Kidney (tissue), 14 donors: ENCODE data around the gene OR51I1. TPM values are rescaled to one million over a fixed set of nuclear protein-coding genes. Genes with fewer than 3 reads are reported as not detected.

Experiments
- DNase-seq, 5 donors: peaks; one replicate each; pipeline ENCODE4 v3.0.0-alpha.2; 2013 to 2020
- FAIRE-seq: peaks from 2 replicates; lab custom pipeline; 2012; peaks lifted over from hg19 to GRCh38; lab: Jason Lieb, UNC
- H3K27ac ChIP-seq, 2 donors: one replicate each; pipeline ENCODE4 v1.7.0; 2013; ENCODE audit warnings: low read depth in 2 of 2, low read length in 2 of 2, inconsistent platforms in 1 of 2
- H3K27me3 ChIP-seq: one replicate; pipeline ENCODE4 v1.7.1; 2013; ENCODE audit warnings: low read length, inconsistent platforms; ENCODE audit not compliant: control insufficient read depth, insufficient read depth
- H3K36me3 ChIP-seq, 3 donors: one replicate each; pipeline versions ENCODE4 v1.7.0 to v1.7.1; 2013; ENCODE audit warnings: low read length in 3 of 3, control low read depth in 1 of 3, inconsistent platforms in 1 of 3; ENCODE audit not compliant: insufficient read depth in 3 of 3, control insufficient read depth in 2 of 3
- H3K4me1 ChIP-seq, 3 donors: one replicate each; pipeline versions ENCODE4 v1.7.0 to v1.7.1; 2013; ENCODE audit warnings: low read length in 3 of 3, inconsistent platforms in 1 of 3, low read depth in 1 of 3; ENCODE audit not compliant: control insufficient read depth in 2 of 3, insufficient read depth in 2 of 3
- H3K4me3 ChIP-seq, 3 donors: one replicate each; pipeline versions ENCODE4 v1.7.0 to v1.8.1; 2013; ENCODE audit warnings: low read length in 3 of 3, control low read depth in 1 of 3, inconsistent platforms in 1 of 3
- H3K9ac ChIP-seq, 3 donors: one replicate each; pipeline versions ENCODE4 v1.7.0 to v1.7.1; 2013; ENCODE audit warnings: low read length in 3 of 3, control low read depth in 1 of 3, inconsistent platforms in 1 of 3
- H3K9me3 ChIP-seq, 3 donors: one replicate each; pipeline versions ENCODE4 v1.7.0 to v1.7.1; 2013; ENCODE audit warnings: low read length in 3 of 3, control low read depth in 1 of 3, inconsistent platforms in 1 of 3; ENCODE audit not compliant: control insufficient read depth in 2 of 3, insufficient read depth in 1 of 3
- intact Hi-C: fragments of 100-400 bp; cut with DNase I; formaldehyde crosslinking; loops from one replicate; pipeline ENCODE4 v1.11.1; 2022
- polyA plus RNA-seq: library from polyadenylated mRNA; stranded (reverse); fragments of 350-450 nt; fragmentation: Illumina TruSeq; extraction: RNeasy Lipid Tissue Mini Kit (QIAGEN cat#74804); gene quantifications from one replicate; pipeline ENCODE4 v1.2.3, GENCODE V29; 2014; ENCODE audit warnings: low read depth, low replicate concordance; ENCODE audit not compliant: insufficient read depth
- total RNA-seq: library from RNA; stranded (reverse); fragmentation: NEBNext Ultra II Directional; extraction: Animal tissue kit (Norgen Biotek cat#: 25700); gene quantifications from one replicate; pipeline ENCODE4 v1.2.1, GENCODE V29; 2021
- TF ChIP-seq, protein P1 (sequence below): IDR thresholded peaks from 3 replicates; pipeline ENCODE4 v1.5.1; 2012; ENCODE audit warnings: mild to moderate bottlenecking, moderate library complexity, borderline replicate concordance; ENCODE audit not compliant: insufficient read depth; ENCODE audit errors: extremely low read depth
- donor health status: control.
- donor health status: control.
- donor health status: control.
- donor health status: control.
- donor health status: control.
- donor health status: DM: yes; HTN: yes; CAD: no.
- donor health status: Normal renal cell carcinoma (clear cell type).

Gene OR51I1
- total and polyA plus RNA-seq, 2 donors from 2014 or later, result 0.35 TPM; not detected in 1

GRCh38 chr11:5405173-5405572, 36.1 kb downstream of the OR51I1 start:
- no peak for DNase-seq
- H3K27ac ChIP-seq, result no peak overlapping the region
- no peaks in the 10 kb centered on the region for H3K36me3 ChIP-seq
- no peak for FAIRE-seq
- TF ChIP-seq, protein P1, sequence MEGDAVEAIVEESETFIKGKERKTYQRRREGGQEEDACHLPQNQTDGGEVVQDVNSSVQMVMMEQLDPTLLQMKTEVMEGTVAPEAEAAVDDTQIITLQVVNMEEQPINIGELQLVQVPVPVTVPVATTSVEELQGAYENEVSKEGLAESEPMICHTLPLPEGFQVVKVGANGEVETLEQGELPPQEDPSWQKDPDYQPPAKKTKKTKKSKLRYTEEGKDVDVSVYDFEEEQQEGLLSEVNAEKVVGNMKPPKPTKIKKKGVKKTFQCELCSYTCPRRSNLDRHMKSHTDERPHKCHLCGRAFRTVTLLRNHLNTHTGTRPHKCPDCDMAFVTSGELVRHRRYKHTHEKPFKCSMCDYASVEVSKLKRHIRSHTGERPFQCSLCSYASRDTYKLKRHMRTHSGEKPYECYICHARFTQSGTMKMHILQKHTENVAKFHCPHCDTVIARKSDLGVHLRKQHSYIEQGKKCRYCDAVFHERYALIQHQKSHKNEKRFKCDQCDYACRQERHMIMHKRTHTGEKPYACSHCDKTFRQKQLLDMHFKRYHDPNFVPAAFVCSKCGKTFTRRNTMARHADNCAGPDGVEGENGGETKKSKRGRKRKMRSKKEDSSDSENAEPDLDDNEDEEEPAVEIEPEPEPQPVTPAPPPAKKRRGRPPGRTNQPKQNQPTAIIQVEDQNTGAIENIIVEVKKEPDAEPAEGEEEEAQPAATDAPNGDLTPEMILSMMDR, result no peak
- no peaks in the 10 kb centered on the region for H3K4me1 ChIP-seq
- H3K9me3 ChIP-seq, result no peaks in the 10 kb centered on the region
- no peak overlapping the region for H3K4me3 ChIP-seq
- no peaks in the 10 kb centered on the region for H3K27me3 ChIP-seq
- intact Hi-C loops, result no loop called here
- H3K9ac ChIP-seq, result no peak overlapping the region

DNA sequence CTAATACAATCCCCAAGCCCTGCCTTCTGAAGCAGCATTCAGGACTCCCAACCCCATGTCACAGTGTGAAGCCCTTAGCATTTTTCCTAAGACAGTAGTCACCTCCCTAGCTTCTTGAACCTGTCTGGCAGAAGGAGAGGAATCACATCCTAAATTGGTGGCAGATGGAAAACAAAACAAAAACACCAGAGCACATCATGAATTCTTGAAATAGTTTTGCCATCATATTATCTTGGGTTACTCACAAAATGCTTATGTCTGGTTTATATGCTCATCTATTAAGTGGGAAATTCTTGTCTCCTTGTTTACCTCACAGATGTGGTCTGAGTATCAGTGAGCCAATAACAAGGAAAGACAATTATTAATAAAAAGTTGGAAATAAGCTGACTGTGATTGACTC, 42.4 kb downstream of the OR51I1 start:
- no peak overlapping the region for H3K9ac ChIP-seq
- no peak overlapping the region for H3K27ac ChIP-seq
- no peaks in the 10 kb centered on the region for H3K9me3 ChIP-seq
- DNase-seq, result no peak
- FAIRE-seq, result no peak
- H3K36me3 ChIP-seq, result no peaks in the 10 kb centered on the region
- TF ChIP-seq, protein P1, result no peak
- H3K4me3 ChIP-seq, result no peak overlapping the region
- intact Hi-C loops, result no loop called here
- H3K4me1 ChIP-seq, result no peaks in the 10 kb centered on the region
- H3K27me3 ChIP-seq, result no peaks in the 10 kb centered on the region

DNA sequence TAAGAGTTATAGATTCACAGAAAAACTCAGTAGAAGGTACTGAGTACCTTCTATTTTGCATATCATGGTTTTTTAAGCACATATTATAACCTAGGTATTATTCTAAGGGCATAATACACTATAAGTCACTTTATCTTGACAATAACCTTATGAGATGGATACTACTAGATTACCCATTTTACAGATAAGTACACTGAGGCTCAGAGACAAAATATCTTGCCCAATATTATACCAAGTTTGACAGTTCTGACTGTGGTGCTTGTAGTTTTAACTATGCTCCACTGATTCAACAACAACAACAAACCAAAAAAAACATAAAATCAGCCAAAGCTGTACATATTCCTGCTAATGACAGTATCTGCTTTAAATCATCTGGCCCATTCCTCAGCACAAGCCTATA, 47.2 kb downstream of the OR51I1 start:
- DNase-seq (no peak), FAIRE-seq (no peak)
- no peak overlapping the region for H3K4me3 ChIP-seq
- TF ChIP-seq, protein P1, result no peak
- no peak overlapping the region for H3K9ac ChIP-seq
- intact Hi-C loops, result no loop called here
- H3K4me1 ChIP-seq, result no peaks in the 10 kb centered on the region
- no peaks in the 10 kb centered on the region for H3K36me3 ChIP-seq
- no peaks in the 10 kb centered on the region for H3K9me3 ChIP-seq
- H3K27me3 ChIP-seq, result no peaks in the 10 kb centered on the region
- H3K27ac ChIP-seq, result no peak overlapping the region

Other genes starting within 250 kb of the OR51I1 start
- not detected for gene OR51V1, start 240.8 kb downstream of the OR51I1 start, total RNA-seq
- gene OR51V1, start 240.8 kb downstream of the OR51I1 start, polyA plus RNA-seq, result not detected
- 59.9 TPM for gene HBB, start 214.4 kb downstream of the OR51I1 start, total RNA-seq
- 10.9 TPM for gene HBB, start 214.4 kb downstream of the OR51I1 start, polyA plus RNA-seq
- gene HBD, start 207.0 kb downstream of the OR51I1 start, total RNA-seq, result 1.3 TPM
- gene HBD, start 207.0 kb downstream of the OR51I1 start, polyA plus RNA-seq, result 5.6 TPM
- not detected for gene HBG1, start 191.7 kb downstream of the OR51I1 start, total RNA-seq
- gene HBG1, start 191.7 kb downstream of the OR51I1 start, polyA plus RNA-seq, result not detected
- gene HBG2, start 186.7 kb downstream of the OR51I1 start, total RNA-seq, result not detected
- not detected for gene HBG2, start 186.7 kb downstream of the OR51I1 start, polyA plus RNA-seq
- gene HBE1, start 171.6 kb downstream of the OR51I1 start, total RNA-seq, result not detected
- gene HBE1, start 171.6 kb downstream of the OR51I1 start, polyA plus RNA-seq, result not detected
- not detected for gene OR51B4, start 139.6 kb downstream of the OR51I1 start, total RNA-seq
- not detected for gene OR51B4, start 139.6 kb downstream of the OR51I1 start, polyA plus RNA-seq
- gene OR51B2, start 117.2 kb downstream of the OR51I1 start, total RNA-seq, result not detected
- not detected for gene OR51B2, start 117.2 kb downstream of the OR51I1 start, polyA plus RNA-seq
- not detected for gene OR51B5, start 98.0 kb downstream of the OR51I1 start, total RNA-seq
- not detected for gene OR51B5, start 98.0 kb downstream of the OR51I1 start, polyA plus RNA-seq
- not detected for gene OR51B6, start 90.0 kb downstream of the OR51I1 start, total RNA-seq
- gene OR51B6, start 90.0 kb downstream of the OR51I1 start, polyA plus RNA-seq, result not detected
- not detected for gene OR51M1, start 57.7 kb downstream of the OR51I1 start, total RNA-seq
- not detected for gene OR51M1, start 57.7 kb downstream of the OR51I1 start, polyA plus RNA-seq
- not detected for gene OR51Q1, start 19.4 kb downstream of the OR51I1 start, total RNA-seq
- gene OR51Q1, start 19.4 kb downstream of the OR51I1 start, polyA plus RNA-seq, result not detected
- not detected for gene OR51I2, start 7.8 kb upstream of the OR51I1 start, total RNA-seq
- gene OR51I2, start 7.8 kb upstream of the OR51I1 start, polyA plus RNA-seq, result not detected
- gene OR52D1, start 47.2 kb upstream of the OR51I1 start, total RNA-seq, result not detected
- gene OR52D1, start 47.2 kb upstream of the OR51I1 start, polyA plus RNA-seq, result not detected
- gene UBQLN3, start 68.4 kb upstream of the OR51I1 start, total RNA-seq, result 0.35 TPM
- not detected for gene UBQLN3, start 68.4 kb upstream of the OR51I1 start, polyA plus RNA-seq
- gene UBQLNL, start 75.2 kb upstream of the OR51I1 start, total RNA-seq, result 0.69 TPM
- gene UBQLNL, start 75.2 kb upstream of the OR51I1 start, polyA plus RNA-seq, result 0.32 TPM
- gene OR52H1, start 107.0 kb upstream of the OR51I1 start, total RNA-seq, result 0.57 TPM
- gene OR52H1, start 107.0 kb upstream of the OR51I1 start, polyA plus RNA-seq, result not detected
- not detected for gene OR52B6, start 139.4 kb upstream of the OR51I1 start, total RNA-seq
- not detected for gene OR52B6, start 139.4 kb upstream of the OR51I1 start, polyA plus RNA-seq
- gene TRIM6, start 155.1 kb upstream of the OR51I1 start, total RNA-seq, result 6.5 TPM
- gene TRIM6, start 155.1 kb upstream of the OR51I1 start, polyA plus RNA-seq, result 7.4 TPM
- gene TRIM34, start 183.5 kb upstream of the OR51I1 start, total RNA-seq, result 6.7 TPM
- gene TRIM34, start 183.5 kb upstream of the OR51I1 start, polyA plus RNA-seq, result 5.9 TPM
- gene TRIM5, start 243.6 kb upstream of the OR51I1 start, total RNA-seq, result 27.7 TPM
- gene TRIM5, start 243.6 kb upstream of the OR51I1 start, polyA plus RNA-seq, result 11.2 TPM
- gene TRIM22, start 248.3 kb upstream of the OR51I1 start, total RNA-seq, result 80.9 TPM
- 11.5 TPM for gene TRIM22, start 248.3 kb upstream of the OR51I1 start, polyA plus RNA-seq